Measurements from ENCODE around the gene HECTD4.

GRCh38 chr12:112230136-112230535 lies 152.1 kb downstream of the HECTD4 start:
- TF ChIP-seq POLR2AphosphoS5 (IDR thresholded peaks at IDR 0.05; ENCODE audit: control insufficient read depth, insufficient read depth, low read depth, low read length) (no peak), RCOR1 (IDR thresholded peaks at IDR 0.05; ENCODE audit: borderline replicate concordance in 1 of 2, low read depth in 2 of 2, low read length in 2 of 2) (no peak), NCOA1 (IDR thresholded peaks at IDR 0.05; ENCODE audit: low read depth) (no peak), KHSRP (IDR thresholded peaks at IDR 0.05) (no peak), YY1 (IDR thresholded peaks at IDR 0.05; ENCODE audit: borderline replicate concordance in 1 of 3, control insufficient read depth in 1 of 3, extremely low read depth in 1 of 3, insufficient read depth in 3 of 3, insufficient read length in 1 of 3, insufficient replicate concordance in 2 of 3, low read depth in 1 of 3, low read length in 2 of 3) (no peak), ZNF23 (CRISPR knock-in tag; IDR thresholded peaks at IDR 0.05) (no peak), ZNF695 (CRISPR knock-in tag; IDR thresholded peaks at IDR 0.05) (no peak), ZKSCAN1 (IDR thresholded peaks at IDR 0.05; ENCODE audit: low read depth, low read length) (no peak), CTCF (IDR thresholded peaks at IDR 0.05 in 2 of 3, conservative IDR thresholded peaks at IDR 0.05 in 1 of 3; ENCODE audit: insufficient read depth in 2 of 3, low read depth in 1 of 3, low read length in 3 of 3) (no peak), ZBTB8A (IDR thresholded peaks at IDR 0.05; ENCODE audit: partially characterized antibody) (no peak), SAFB2 (IDR thresholded peaks at IDR 0.05; ENCODE audit: borderline replicate concordance, low read depth, low read length, severe bottlenecking) (no peak), ZNF175 (CRISPR knock-in tag; IDR thresholded peaks at IDR 0.05; ENCODE audit: low read depth) (no peak)
- TF ChIP-seq, protein P1, sequence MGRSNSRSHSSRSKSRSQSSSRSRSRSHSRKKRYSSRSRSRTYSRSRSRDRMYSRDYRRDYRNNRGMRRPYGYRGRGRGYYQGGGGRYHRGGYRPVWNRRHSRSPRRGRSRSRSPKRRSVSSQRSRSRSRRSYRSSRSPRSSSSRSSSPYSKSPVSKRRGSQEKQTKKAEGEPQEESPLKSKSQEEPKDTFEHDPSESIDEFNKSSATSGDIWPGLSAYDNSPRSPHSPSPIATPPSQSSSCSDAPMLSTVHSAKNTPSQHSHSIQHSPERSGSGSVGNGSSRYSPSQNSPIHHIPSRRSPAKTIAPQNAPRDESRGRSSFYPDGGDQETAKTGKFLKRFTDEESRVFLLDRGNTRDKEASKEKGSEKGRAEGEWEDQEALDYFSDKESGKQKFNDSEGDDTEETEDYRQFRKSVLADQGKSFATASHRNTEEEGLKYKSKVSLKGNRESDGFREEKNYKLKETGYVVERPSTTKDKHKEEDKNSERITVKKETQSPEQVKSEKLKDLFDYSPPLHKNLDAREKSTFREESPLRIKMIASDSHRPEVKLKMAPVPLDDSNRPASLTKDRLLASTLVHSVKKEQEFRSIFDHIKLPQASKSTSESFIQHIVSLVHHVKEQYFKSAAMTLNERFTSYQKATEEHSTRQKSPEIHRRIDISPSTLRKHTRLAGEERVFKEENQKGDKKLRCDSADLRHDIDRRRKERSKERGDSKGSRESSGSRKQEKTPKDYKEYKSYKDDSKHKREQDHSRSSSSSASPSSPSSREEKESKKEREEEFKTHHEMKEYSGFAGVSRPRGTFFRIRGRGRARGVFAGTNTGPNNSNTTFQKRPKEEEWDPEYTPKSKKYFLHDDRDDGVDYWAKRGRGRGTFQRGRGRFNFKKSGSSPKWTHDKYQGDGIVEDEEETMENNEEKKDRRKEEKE (IDR thresholded peaks at IDR 0.05; ENCODE audit: borderline replicate concordance in 1 of 2, control insufficient read depth in 1 of 2, low read depth in 2 of 2, low read length in 1 of 2): no peak
- TF ChIP-seq, protein P2, sequence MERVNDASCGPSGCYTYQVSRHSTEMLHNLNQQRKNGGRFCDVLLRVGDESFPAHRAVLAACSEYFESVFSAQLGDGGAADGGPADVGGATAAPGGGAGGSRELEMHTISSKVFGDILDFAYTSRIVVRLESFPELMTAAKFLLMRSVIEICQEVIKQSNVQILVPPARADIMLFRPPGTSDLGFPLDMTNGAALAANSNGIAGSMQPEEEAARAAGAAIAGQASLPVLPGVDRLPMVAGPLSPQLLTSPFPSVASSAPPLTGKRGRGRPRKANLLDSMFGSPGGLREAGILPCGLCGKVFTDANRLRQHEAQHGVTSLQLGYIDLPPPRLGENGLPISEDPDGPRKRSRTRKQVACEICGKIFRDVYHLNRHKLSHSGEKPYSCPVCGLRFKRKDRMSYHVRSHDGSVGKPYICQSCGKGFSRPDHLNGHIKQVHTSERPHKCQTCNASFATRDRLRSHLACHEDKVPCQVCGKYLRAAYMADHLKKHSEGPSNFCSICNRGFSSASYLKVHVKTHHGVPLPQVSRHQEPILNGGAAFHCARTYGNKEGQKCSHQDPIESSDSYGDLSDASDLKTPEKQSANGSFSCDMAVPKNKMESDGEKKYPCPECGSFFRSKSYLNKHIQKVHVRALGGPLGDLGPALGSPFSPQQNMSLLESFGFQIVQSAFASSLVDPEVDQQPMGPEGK (CRISPR knock-in tag; IDR thresholded peaks at IDR 0.05; ENCODE audit: borderline replicate concordance): no peak

Measured in K562 (cell line).